ENCODE results near the gene PRX.
"Not testable (repeated sequence)": the region's sequence is repeated elsewhere in the genome, so short reads cannot be mapped to it uniquely, and the experiment has no call there.

Gene PRX

DNA sequence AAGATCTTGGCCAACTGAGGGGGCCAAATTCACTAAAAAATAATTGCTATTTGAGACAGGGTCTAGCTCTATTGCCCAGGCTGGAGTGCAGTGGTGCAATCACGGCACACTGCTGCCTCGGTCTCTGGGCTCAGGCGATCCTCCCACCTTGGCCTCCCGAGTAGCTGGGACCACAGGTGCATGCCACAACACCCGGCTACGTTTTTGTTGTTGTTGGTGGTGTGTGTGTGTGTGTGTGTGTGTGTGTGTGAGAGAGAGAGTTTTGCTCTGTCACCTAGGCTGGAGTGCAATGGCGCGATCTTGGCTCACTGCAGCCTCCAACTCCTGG is 4.6 kb downstream of the PRX start:
- H3K9ac ChIP-seq (ENCODE audit: low read depth, low read length); H3K36me3 ChIP-seq (ENCODE audit: insufficient read depth, low read length); H3K9me3 ChIP-seq (replicated peaks; ENCODE audit: low read length); H3K4me2 ChIP-seq (ENCODE audit: low read length); H3K4me3 ChIP-seq (ENCODE audit: low read length); H3K27me3 ChIP-seq (ENCODE audit: control insufficient read depth, insufficient read depth, low read length): not testable (repeated sequence)
- H3K4me1 ChIP-seq (ENCODE audit: control insufficient read depth, insufficient read depth, low read length), result peaks cover 12% of the 10 kb centered on the region

DNA sequence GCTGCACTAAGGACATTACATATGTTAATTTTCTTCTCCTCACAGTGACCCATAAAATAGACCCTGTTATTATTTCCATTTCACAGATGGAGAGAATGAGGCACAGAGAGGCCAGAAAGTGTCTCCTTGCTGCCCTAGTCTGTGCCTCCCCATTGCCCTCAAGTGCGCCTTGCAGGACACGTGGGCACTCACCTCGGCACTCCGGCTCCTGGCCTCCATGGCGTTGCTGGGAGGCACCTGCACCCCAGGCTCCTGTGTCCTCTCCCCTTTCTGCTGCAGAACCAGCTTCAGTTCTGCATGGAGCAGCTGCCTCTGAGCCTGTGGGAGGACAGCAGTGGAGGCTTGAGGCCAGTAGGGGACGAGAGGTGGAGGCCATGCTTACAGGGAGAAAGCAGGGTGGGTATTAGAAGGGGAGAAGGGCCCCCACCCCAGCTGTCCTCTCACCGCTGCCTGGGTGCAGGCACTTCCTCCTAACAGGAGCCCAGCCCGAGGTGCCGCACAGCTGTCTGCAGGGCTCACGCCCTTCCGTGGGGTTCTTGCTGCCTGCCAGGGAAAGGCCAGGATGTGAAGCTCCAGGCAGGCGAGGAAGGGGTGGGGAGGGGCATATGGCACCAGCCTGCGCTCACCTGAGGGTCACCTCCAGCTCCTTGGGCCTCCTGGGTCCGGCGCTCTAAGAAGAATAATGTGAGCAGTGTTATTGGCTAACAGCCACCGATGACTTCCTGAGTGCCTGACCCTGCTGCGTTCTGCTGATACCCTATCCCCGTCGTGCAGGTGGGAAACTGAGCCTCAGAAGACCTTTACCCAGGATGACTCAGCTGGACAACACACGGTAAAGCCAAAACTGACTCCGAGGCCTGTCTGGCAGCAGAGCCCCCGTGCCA is 5.2 kb downstream of the PRX start:
- Histone ChIP-seq H3K4me1 (ENCODE audit: control insufficient read depth, insufficient read depth, low read length) (peaks cover 16% of the 10 kb centered on the region), H3K9ac (ENCODE audit: low read depth, low read length) (no peak overlapping the region), H3K9me3 (replicated peaks; ENCODE audit: low read length) (no peaks in the 10 kb centered on the region), H3K27me3 (ENCODE audit: control insufficient read depth, insufficient read depth, low read length) (no peaks in the 10 kb centered on the region), H3K4me2 (ENCODE audit: low read length) (no peak overlapping the region), H3K36me3 (ENCODE audit: insufficient read depth, low read length) (no peaks in the 10 kb centered on the region), H3K4me3 (ENCODE audit: low read length) (no peak overlapping the region)

DNA sequence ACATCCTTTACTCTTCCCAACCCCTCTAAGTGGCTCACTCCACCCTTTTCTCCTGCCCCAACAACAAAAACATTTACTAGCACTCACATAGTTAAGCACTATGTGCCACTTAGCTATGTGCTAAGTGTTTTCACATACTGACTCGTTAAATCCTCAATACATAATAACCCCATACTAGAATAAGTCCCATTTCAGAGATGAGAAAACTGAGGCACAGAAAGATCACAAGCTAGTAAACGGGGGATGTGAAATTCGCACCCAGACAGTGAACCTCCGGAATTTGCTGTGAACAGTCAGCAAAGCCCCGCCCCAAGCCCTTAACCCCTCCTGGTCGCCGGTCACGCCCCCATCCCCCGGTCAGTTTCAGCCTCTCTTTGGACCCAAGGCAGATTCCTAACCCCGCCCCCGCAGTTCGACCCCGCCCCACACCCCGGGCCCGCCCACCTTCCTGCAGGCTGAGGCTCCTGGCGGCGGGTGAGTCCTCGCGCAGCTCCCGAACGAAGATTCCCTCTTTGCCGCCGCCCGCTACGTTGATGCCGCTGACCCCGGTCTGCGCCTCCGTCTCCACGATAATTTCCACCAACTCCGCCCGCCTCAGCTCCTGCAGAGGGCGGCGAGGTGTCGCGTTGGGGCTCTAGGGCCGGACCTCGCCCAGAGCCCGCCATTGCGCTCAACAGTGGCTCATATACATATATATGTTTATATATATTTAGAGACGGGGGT is 9.8 kb downstream of the PRX start:
- Histone ChIP-seq H3K4me3 (ENCODE audit: low read length) (peak overlapping the region; percentile 75), H3K27me3 (ENCODE audit: control insufficient read depth, insufficient read depth, low read length) (no peaks in the 10 kb centered on the region), H3K9ac (ENCODE audit: low read depth, low read length) (peak overlapping the region; percentile 81), H3K9me3 (replicated peaks; ENCODE audit: low read length) (no peaks in the 10 kb centered on the region), H3K4me2 (ENCODE audit: low read length) (peak overlapping the region; percentile 92), H3K36me3 (ENCODE audit: insufficient read depth, low read length) (no peaks in the 10 kb centered on the region), H3K4me1 (ENCODE audit: control insufficient read depth, insufficient read depth, low read length) (peaks cover 9% of the 10 kb centered on the region)

GRCh38 chr19:40400559-40400958 is 12.6 kb downstream of the PRX start:
- Histone ChIP-seq H3K9me3 (replicated peaks; ENCODE audit: low read length) (no peaks in the 10 kb centered on the region), H3K9ac (ENCODE audit: low read depth, low read length) (no peak overlapping the region), H3K4me1 (ENCODE audit: control insufficient read depth, insufficient read depth, low read length) (peaks cover 9% of the 10 kb centered on the region), H3K4me3 (ENCODE audit: low read length) (no peak overlapping the region), H3K27me3 (ENCODE audit: control insufficient read depth, insufficient read depth, low read length) (no peaks in the 10 kb centered on the region), H3K4me2 (ENCODE audit: low read length) (no peak overlapping the region), H3K36me3 (ENCODE audit: insufficient read depth, low read length) (no peaks in the 10 kb centered on the region)

- Histone ChIP-seq H3K4me1 (ENCODE audit: control insufficient read depth, insufficient read depth, low read length) (peaks cover 4% of the 10 kb centered on the region), H3K4me3 (ENCODE audit: low read length) (no peak overlapping the region), H3K36me3 (ENCODE audit: insufficient read depth, low read length) (no peaks in the 10 kb centered on the region), H3K9me3 (replicated peaks; ENCODE audit: low read length) (no peaks in the 10 kb centered on the region), H3K4me2 (ENCODE audit: low read length) (no peak overlapping the region), H3K9ac (ENCODE audit: low read depth, low read length) (no peak overlapping the region), H3K27me3 (ENCODE audit: control insufficient read depth, insufficient read depth, low read length) (no peaks in the 10 kb centered on the region)
Observed at GRCh38 chr19:40398417-40399131, 14.6 kb downstream of the PRX start.

DNA sequence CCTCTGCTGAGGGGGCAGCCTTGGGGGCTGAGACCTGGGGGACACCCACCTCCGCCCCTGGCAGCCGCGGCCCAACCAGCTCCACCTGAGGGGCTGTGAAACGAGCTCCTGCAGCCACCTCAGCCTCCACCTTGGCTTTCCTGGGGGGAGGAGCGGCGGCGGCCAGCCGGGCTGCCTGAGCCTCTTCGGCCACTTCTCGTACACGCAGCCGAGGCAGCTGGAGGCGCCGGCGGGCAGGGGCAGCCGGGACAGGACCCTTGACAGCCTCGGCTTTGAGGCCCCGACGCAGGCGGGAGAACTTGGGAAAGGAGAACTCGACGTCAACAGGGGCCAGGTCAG is 15.6 kb downstream of the PRX start:
- Histone ChIP-seq H3K9ac (ENCODE audit: low read depth, low read length) (no peak overlapping the region), H3K9me3 (replicated peaks; ENCODE audit: low read length) (no peaks in the 10 kb centered on the region), H3K4me3 (ENCODE audit: low read length) (no peak overlapping the region), H3K36me3 (ENCODE audit: insufficient read depth, low read length) (no peaks in the 10 kb centered on the region), H3K27me3 (ENCODE audit: control insufficient read depth, insufficient read depth, low read length) (no peaks in the 10 kb centered on the region), H3K4me1 (ENCODE audit: control insufficient read depth, insufficient read depth, low read length) (no peaks in the 10 kb centered on the region), H3K4me2 (ENCODE audit: low read length) (no peak overlapping the region)

- H3K36me3 ChIP-seq (ENCODE audit: insufficient read depth, low read length), result no peaks in the 10 kb centered on the region
- no peaks in the 10 kb centered on the region for H3K9me3 ChIP-seq (replicated peaks; ENCODE audit: low read length)
- H3K27me3 ChIP-seq (ENCODE audit: control insufficient read depth, insufficient read depth, low read length), result no peaks in the 10 kb centered on the region
- no peak overlapping the region for H3K4me2 ChIP-seq (ENCODE audit: low read length)
- H3K4me3 ChIP-seq (ENCODE audit: low read length), result no peak overlapping the region
- H3K9ac ChIP-seq (ENCODE audit: low read depth, low read length), result no peak overlapping the region
- no peaks in the 10 kb centered on the region for H3K4me1 ChIP-seq (ENCODE audit: control insufficient read depth, insufficient read depth, low read length)
Observed at GRCh38 chr19:40396886-40397567, 16.2 kb downstream of the PRX start.

- H3K4me3 ChIP-seq (ENCODE audit: low read length), result no peak overlapping the region
- H3K9me3 ChIP-seq (replicated peaks; ENCODE audit: low read length), result no peaks in the 10 kb centered on the region
- H3K4me2 ChIP-seq (ENCODE audit: low read length), result no peak overlapping the region
- no peaks in the 10 kb centered on the region for H3K27me3 ChIP-seq (ENCODE audit: control insufficient read depth, insufficient read depth, low read length)
- H3K36me3 ChIP-seq (ENCODE audit: insufficient read depth, low read length), result no peaks in the 10 kb centered on the region
- no peak overlapping the region for H3K9ac ChIP-seq (ENCODE audit: low read depth, low read length)
- no peaks in the 10 kb centered on the region for H3K4me1 ChIP-seq (ENCODE audit: control insufficient read depth, insufficient read depth, low read length)
Observed at GRCh38 chr19:40395956-40396355, 17.2 kb downstream of the PRX start.

DNA sequence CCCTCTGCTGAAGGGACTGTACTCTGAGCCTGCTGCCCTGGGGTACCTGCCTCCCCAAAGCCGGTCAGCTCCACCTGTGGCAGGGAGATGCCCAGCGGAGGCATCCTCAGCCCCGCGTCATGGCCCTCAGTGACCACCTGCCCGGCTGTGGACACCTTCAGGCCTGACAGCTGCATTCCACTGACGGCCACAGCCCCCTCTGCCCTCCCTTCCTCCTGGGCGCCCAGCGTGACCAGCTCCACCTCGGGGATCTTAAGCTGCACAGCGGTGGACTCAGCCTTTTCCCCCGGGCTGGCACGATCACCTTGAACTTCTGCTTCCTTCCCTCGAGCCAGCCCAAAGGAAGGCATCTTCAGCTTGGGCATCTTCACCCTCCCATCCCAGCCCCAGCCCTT is 18.4 kb downstream of the PRX start:
- no peak overlapping the region for H3K4me3 ChIP-seq (ENCODE audit: low read length)
- H3K27me3 ChIP-seq (ENCODE audit: control insufficient read depth, insufficient read depth, low read length), result no peaks in the 10 kb centered on the region
- no peaks in the 10 kb centered on the region for H3K36me3 ChIP-seq (ENCODE audit: insufficient read depth, low read length)
- no peak overlapping the region for H3K9ac ChIP-seq (ENCODE audit: low read depth, low read length)
- H3K4me1 ChIP-seq (ENCODE audit: control insufficient read depth, insufficient read depth, low read length), result no peaks in the 10 kb centered on the region
- H3K4me2 ChIP-seq (ENCODE audit: low read length), result no peak overlapping the region
- no peaks in the 10 kb centered on the region for H3K9me3 ChIP-seq (replicated peaks; ENCODE audit: low read length)

GRCh38 chr19:40393894-40394815 is 19.0 kb downstream of the PRX start:
- Histone ChIP-seq H3K4me3 (ENCODE audit: low read length) (no peak overlapping the region), H3K9me3 (replicated peaks; ENCODE audit: low read length) (no peaks in the 10 kb centered on the region), H3K4me1 (ENCODE audit: control insufficient read depth, insufficient read depth, low read length) (no peaks in the 10 kb centered on the region), H3K27me3 (ENCODE audit: control insufficient read depth, insufficient read depth, low read length) (no peaks in the 10 kb centered on the region), H3K4me2 (ENCODE audit: low read length) (no peak overlapping the region), H3K36me3 (ENCODE audit: insufficient read depth, low read length) (no peaks in the 10 kb centered on the region), H3K9ac (ENCODE audit: low read depth, low read length) (no peak overlapping the region)
